H1 (cell line): ENCODE data around the gene TNIK. TPM values are rescaled to one million over a fixed set of nuclear protein-coding genes. Genes with fewer than 3 reads are reported as not detected.

Source experiments
- CTCF ChIA-PET: fragments of 300-600 bp; sonication (Branson Sonifier 250); formaldehyde crosslinking; loops from one replicate; lab custom pipeline; 2021; ENCODE audit not compliant: partially characterized antibody; lab: Charles Lee
- POLR2A ChIA-PET: fragments of 300-600 bp; sonication (Branson Sonifier 250); formaldehyde crosslinking; loops from one replicate; lab custom pipeline; 2021; ENCODE audit warnings: inconsistent platforms; ENCODE audit not compliant: partially characterized antibody; lab: Charles Lee
- DNase-seq, 2 experiments: peaks; one replicate each; pipeline versions ENCODE4 v3.0.0 to v3.0.0-alpha.2; 2010 to 2022; ENCODE audit warnings: low spot score in 2 of 2, low read depth in 1 of 2, mixed read lengths in 1 of 2
- FAIRE-seq: peaks from 2 replicates; lab custom pipeline; 2011; peaks lifted over from hg19 to GRCh38; lab: Jason Lieb, UNC
- H2AFZ ChIP-seq: 2 replicates; pipeline ENCODE4 v1.8.1; 2012; ENCODE audit warnings: low read length, inconsistent platforms
- H2AK5ac ChIP-seq: 2 replicates; pipeline ENCODE4 v1.6.1; 2013; ENCODE audit warnings: low read depth, low read length
- H2BK120ac ChIP-seq: replicated peaks from 2 replicates; pipeline ENCODE3; 2013; ENCODE audit warnings: low read depth, low read length, inconsistent platforms
- H2BK12ac ChIP-seq: 2 replicates; pipeline ENCODE4 v1.6.1; 2013; ENCODE audit warnings: low read depth, low read length
- H2BK15ac ChIP-seq: 2 replicates; pipeline ENCODE4 v1.6.1; 2013; ENCODE audit warnings: low read length
- H2BK20ac ChIP-seq: 2 replicates; pipeline ENCODE4 v1.6.1; 2013; ENCODE audit warnings: low read length
- H2BK5ac ChIP-seq: 2 replicates; pipeline ENCODE4 v1.6.1; 2013; ENCODE audit warnings: low read depth, low read length
- H3K14ac ChIP-seq: 2 replicates; pipeline ENCODE4 v1.6.1; 2013; ENCODE audit warnings: inconsistent platforms; ENCODE audit not compliant: insufficient read length
- H3K18ac ChIP-seq: 2 replicates; pipeline ENCODE4 v1.6.1; 2013; ENCODE audit warnings: low read length; ENCODE audit errors: extremely low read depth
- H3K23ac ChIP-seq: 2 replicates; pipeline ENCODE4 v1.6.1; 2013; ENCODE audit warnings: inconsistent platforms; ENCODE audit not compliant: insufficient read length
- H3K23me2 ChIP-seq: 2 replicates; pipeline ENCODE4 v1.6.1; 2013; ENCODE audit warnings: low read depth, low read length
- H3K27ac ChIP-seq: 2 replicates; pipeline ENCODE4 v1.6.1; 2011; ENCODE audit warnings: low read depth, low read length, inconsistent platforms
- H3K27me3 ChIP-seq, 4 experiments: replicated peaks in 1 of 4; 1 replicate in 1 of 4; 2 replicates in 3 of 4; pipeline versions ENCODE4 v1.6.1 to v1.8.1; 2011 to 2013; ENCODE audit warnings: low read length in 3 of 4, mild to moderate bottlenecking in 3 of 4, inconsistent platforms in 2 of 4, mixed read lengths in 2 of 4, moderate library complexity in 1 of 4; ENCODE audit not compliant: control insufficient read depth in 3 of 4, insufficient read depth in 3 of 4; ENCODE audit errors: extremely low read depth in 1 of 4
- H3K36me3 ChIP-seq, 4 experiments: 2 replicates each; pipeline versions ENCODE4 v1.6.1 to v1.8.1; 2011 to 2013; ENCODE audit warnings: mild to moderate bottlenecking in 4 of 4, low read length in 3 of 4, moderate library complexity in 2 of 4, control low read depth in 1 of 4, inconsistent platforms in 1 of 4; ENCODE audit not compliant: insufficient read depth in 4 of 4, control insufficient read depth in 2 of 4
- H3K4ac ChIP-seq: replicated peaks from 2 replicates; pipeline ENCODE3; 2013; ENCODE audit warnings: low read length, low read depth, mixed read lengths, inconsistent platforms; ENCODE audit not compliant: insufficient read length
- H3K4me1 ChIP-seq, 4 experiments: replicated peaks in 1 of 4; 1 replicate in 1 of 4; 2 replicates in 3 of 4; pipeline versions ENCODE4 v1.6.1 to v1.8.1; 2011 to 2013; ENCODE audit warnings: low read length in 3 of 4, inconsistent platforms in 2 of 4, mixed read lengths in 1 of 4; ENCODE audit not compliant: insufficient read depth in 4 of 4, control insufficient read depth in 3 of 4
- H3K4me2 ChIP-seq, 2 experiments: 2 replicates each; pipeline versions ENCODE4 v1.6.1 to v1.8.1; 2011 to 2013; ENCODE audit warnings: low read depth in 2 of 2, low read length in 2 of 2, control low read depth in 1 of 2, inconsistent platforms in 1 of 2, mild to moderate bottlenecking in 1 of 2; ENCODE audit not compliant: insufficient read depth in 1 of 2
- H3K4me3 ChIP-seq, 4 experiments: fragments of 200-600, 300-600 bp in 1 of 4; sonication (generic), shearing (Covaris generic), sonication (Bioruptor Twin) in 1 of 4; 2 replicates each; pipeline versions ENCODE4 v1.5.1 to v1.8.1; 2011 to 2016; ENCODE audit warnings: low read length in 4 of 4, low read depth in 3 of 4, control low read depth in 2 of 4, inconsistent platforms in 2 of 4, mild to moderate bottlenecking in 2 of 4, mixed read lengths in 1 of 4, moderate library complexity in 1 of 4; ENCODE audit not compliant: insufficient read depth in 2 of 4; ENCODE audit errors: extremely low read depth in 1 of 4
- H3K56ac ChIP-seq: replicated peaks from 2 replicates; pipeline ENCODE3; 2013; ENCODE audit warnings: low read depth, mild to moderate bottlenecking, mixed read lengths, low read length, inconsistent platforms; ENCODE audit not compliant: insufficient read length
- H3K79me1 ChIP-seq: 2 replicates; pipeline ENCODE4 v1.6.1; 2013; ENCODE audit warnings: low read depth, low read length, control low read depth
- H3K79me2 ChIP-seq, 2 experiments: 2 replicates each; pipeline versions ENCODE4 v1.6.1 to v1.8.1; 2012 to 2013; ENCODE audit warnings: low read length in 2 of 2, mild to moderate bottlenecking in 2 of 2, inconsistent platforms in 1 of 2; ENCODE audit not compliant: insufficient read depth in 2 of 2, control insufficient read depth in 1 of 2
- H3K9ac ChIP-seq, 4 experiments: replicated peaks in 1 of 4; 1 replicate in 1 of 4; 2 replicates in 3 of 4; pipeline versions ENCODE4 v1.6.1 to v1.8.1; 2011 to 2013; ENCODE audit warnings: low read depth in 3 of 4, low read length in 3 of 4, control low read depth in 2 of 4, mild to moderate bottlenecking in 2 of 4, moderate library complexity in 2 of 4, inconsistent platforms in 1 of 4; ENCODE audit errors: extremely low read depth in 1 of 4
- H3K9me3 ChIP-seq, 2 experiments: 2 replicates each; pipeline versions ENCODE4 v1.6.1 to v1.8.1; 2012 to 2013; ENCODE audit warnings: mild to moderate bottlenecking in 2 of 2, moderate library complexity in 2 of 2, control low read depth in 1 of 2, inconsistent platforms in 1 of 2, low read depth in 1 of 2, low read length in 1 of 2, mixed read lengths in 1 of 2; ENCODE audit not compliant: insufficient read depth in 2 of 2
- H4K20me1 ChIP-seq, 2 experiments: replicated peaks in 1 of 2; 2 replicates each; pipeline versions ENCODE3 to v1.8.1; 2011 to 2013; ENCODE audit warnings: inconsistent platforms in 2 of 2, low read length in 2 of 2, mild to moderate bottlenecking in 1 of 2; ENCODE audit not compliant: insufficient read depth in 2 of 2, control insufficient read depth in 1 of 2
- H4K5ac ChIP-seq: 2 replicates; pipeline ENCODE4 v1.6.1; 2013; ENCODE audit warnings: low read length, low read depth, mixed read lengths, inconsistent platforms; ENCODE audit not compliant: insufficient read length
- H4K8ac ChIP-seq: 2 replicates; pipeline ENCODE4 v1.8.0; 2013; ENCODE audit warnings: mild to moderate bottlenecking, moderate library complexity, low read length, inconsistent platforms; ENCODE audit not compliant: insufficient read depth; ENCODE audit errors: extremely low read depth
- H4K91ac ChIP-seq: replicated peaks from 2 replicates; pipeline ENCODE3; 2013; ENCODE audit warnings: low read length, mixed read lengths, inconsistent platforms; ENCODE audit not compliant: insufficient read length
- BCL11A ChIP-seq, 2 experiments: IDR thresholded peaks; one replicate each; pipeline ENCODE4 v1.6.1; 2011; ENCODE audit warnings: low read depth in 2 of 2, low read length in 2 of 2, mild to moderate bottlenecking in 2 of 2
- WGBS, 2 experiments: shearing (Covaris generic) in 1 of 2; methylation state at CpG; one replicate each; pipeline versions ENCODE4 v1.1.6 to v1.1.7; 2013 to 2015; ENCODE audit warnings: low lambda C conversion rate in 2 of 2, mixed read lengths in 2 of 2, inconsistent platforms in 1 of 2, low coverage in 1 of 2, missing lambda C conversion rate in 1 of 2; ENCODE audit not compliant: insufficient replicate concordance in 2 of 2, insufficient coverage in 1 of 2, insufficient read length in 1 of 2; ENCODE audit errors: extremely low coverage in 1 of 2, missing lambda C conversion rate in 1 of 2; 5-methylcytosine and 5-hydroxymethylcytosine counted together
- polyA plus RNA-seq, 7 experiments: library from polyadenylated mRNA; depleted of rRNA in 3 of 7; stranded (reverse) in 5 of 7; unstranded in 2 of 7; fragments of >200 nt in 5 of 7; fragments of 200-250 nt in 2 of 7; gene quantifications; 1 replicate in 5 of 7; 2 replicates in 1 of 7; 4 replicates in 1 of 7; pipeline versions ENCODE4 v1.2.1 to v1.2.3, GENCODE V29; 2011 to 2013; ENCODE audit warnings: missing spikeins in 2 of 7, mixed read lengths in 2 of 7
- total RNA-seq: library from RNA; stranded (reverse); fragmentation: NEBNext Ultra II Directional; extraction: Animal tissue kit (Norgen Biotek cat#: 25700); gene quantifications from 2 replicates; pipeline ENCODE4 v1.2.1, GENCODE V29; 2021

Gene TNIK
- total and polyA plus RNA-seq, 2 of the 8 experiments (the other 6 are each of a cell fraction or from before 2014, with no cell fraction given) = 7.4 to 42.0 TPM

- no peak overlapping the region for H3K9ac ChIP-seq
- no peak overlapping the region for H4K5ac ChIP-seq
- H2BK20ac ChIP-seq = no peak overlapping the region
- no peaks in the 10 kb centered on the region for H3K9me3 ChIP-seq
- no peak overlapping the region for H3K56ac ChIP-seq
- H3K4ac ChIP-seq = no peak overlapping the region
- DNase-seq = no peak
- FAIRE-seq = no peak
- H2BK5ac ChIP-seq = no peak overlapping the region
- H3K27ac ChIP-seq = no peak overlapping the region
- WGBS, 2 experiments = 83% methylated on average over 1 of the region's 1 CpG; no CpG with 5 or more reads in 1 of the 2 experiments
- H2BK15ac ChIP-seq = no peak overlapping the region
- no peaks in the 10 kb centered on the region for H3K79me1 ChIP-seq
- H3K4me1 ChIP-seq = peaks cover 0 to 9% (median 5%) of the 10 kb centered on the region in 4 experiments; a peak in 6 of 7 replicates
- no peaks in the 10 kb centered on the region for H3K36me3 ChIP-seq
- no peaks in the 10 kb centered on the region for H3K23me2 ChIP-seq
- ChIA-PET CTCF (interaction anchor here (1.0 to 1.6 kb wide), 3 partner anchors 8 to 113 kb away, joined by 3 read pairs; no protein-coding TSS in a partner anchor), POLR2A (no interaction called here)
- H4K8ac ChIP-seq = no peak overlapping the region
- H4K91ac ChIP-seq = no peak overlapping the region
- no peak overlapping the region for H3K23ac ChIP-seq
- H3K4me2 ChIP-seq = no peak overlapping the region
- H3K79me2 ChIP-seq = no peaks in the 10 kb centered on the region
- no peak overlapping the region for H2BK12ac ChIP-seq
- no peak overlapping the region for H2AFZ ChIP-seq
- H2AK5ac ChIP-seq = no peak overlapping the region
- TF ChIP-seq BCL11A (IDR thresholded peaks at IDR 0.05; ENCODE audit: low read depth in 2 of 2, low read length in 2 of 2) = no peak
- no peak overlapping the region for H3K4me3 ChIP-seq
- no peaks in the 10 kb centered on the region for H4K20me1 ChIP-seq
- H3K18ac ChIP-seq = no peak overlapping the region
- no peak overlapping the region for H2BK120ac ChIP-seq
- H3K27me3 ChIP-seq = no peaks in the 10 kb centered on the region
- no peak overlapping the region for H3K14ac ChIP-seq
These were observed 402.1 kb downstream of the TNIK start for GRCh38 chr3:171058058-171058457.
